ENCODE results near the gene VIL1.

The VIL1 gene

DNA sequence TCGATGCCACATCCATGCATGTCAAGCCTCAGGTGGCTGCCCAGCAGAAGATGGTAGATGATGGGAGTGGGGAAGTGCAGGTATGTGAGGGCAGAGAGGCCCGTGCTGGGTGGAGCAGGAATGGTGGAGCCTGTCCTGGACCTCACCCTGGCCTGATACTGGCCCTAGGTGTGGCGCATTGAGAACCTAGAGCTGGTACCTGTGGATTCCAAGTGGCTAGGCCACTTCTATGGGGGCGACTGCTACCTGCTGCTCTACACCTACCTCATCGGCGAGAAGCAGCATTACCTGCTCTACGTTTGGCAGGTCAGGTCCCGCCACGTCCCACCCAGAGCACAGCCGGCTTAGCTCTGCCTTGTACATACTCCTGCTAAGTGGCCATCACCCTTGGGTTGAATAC is 13.0 kb downstream of the VIL1 start:
- no peak overlapping the region for H3K4me3 ChIP-seq (replicated peaks; ENCODE audit: insufficient read depth, low read length)
- no peak for DNase-seq (ENCODE audit: low read depth in 1 of 2, low spot score in 1 of 2)
- no peak for TF ChIP-seq SPI1 (IDR thresholded peaks at IDR 0.05; ENCODE audit: borderline replicate concordance, low read depth)
- TF ChIP-seq, protein P1, sequence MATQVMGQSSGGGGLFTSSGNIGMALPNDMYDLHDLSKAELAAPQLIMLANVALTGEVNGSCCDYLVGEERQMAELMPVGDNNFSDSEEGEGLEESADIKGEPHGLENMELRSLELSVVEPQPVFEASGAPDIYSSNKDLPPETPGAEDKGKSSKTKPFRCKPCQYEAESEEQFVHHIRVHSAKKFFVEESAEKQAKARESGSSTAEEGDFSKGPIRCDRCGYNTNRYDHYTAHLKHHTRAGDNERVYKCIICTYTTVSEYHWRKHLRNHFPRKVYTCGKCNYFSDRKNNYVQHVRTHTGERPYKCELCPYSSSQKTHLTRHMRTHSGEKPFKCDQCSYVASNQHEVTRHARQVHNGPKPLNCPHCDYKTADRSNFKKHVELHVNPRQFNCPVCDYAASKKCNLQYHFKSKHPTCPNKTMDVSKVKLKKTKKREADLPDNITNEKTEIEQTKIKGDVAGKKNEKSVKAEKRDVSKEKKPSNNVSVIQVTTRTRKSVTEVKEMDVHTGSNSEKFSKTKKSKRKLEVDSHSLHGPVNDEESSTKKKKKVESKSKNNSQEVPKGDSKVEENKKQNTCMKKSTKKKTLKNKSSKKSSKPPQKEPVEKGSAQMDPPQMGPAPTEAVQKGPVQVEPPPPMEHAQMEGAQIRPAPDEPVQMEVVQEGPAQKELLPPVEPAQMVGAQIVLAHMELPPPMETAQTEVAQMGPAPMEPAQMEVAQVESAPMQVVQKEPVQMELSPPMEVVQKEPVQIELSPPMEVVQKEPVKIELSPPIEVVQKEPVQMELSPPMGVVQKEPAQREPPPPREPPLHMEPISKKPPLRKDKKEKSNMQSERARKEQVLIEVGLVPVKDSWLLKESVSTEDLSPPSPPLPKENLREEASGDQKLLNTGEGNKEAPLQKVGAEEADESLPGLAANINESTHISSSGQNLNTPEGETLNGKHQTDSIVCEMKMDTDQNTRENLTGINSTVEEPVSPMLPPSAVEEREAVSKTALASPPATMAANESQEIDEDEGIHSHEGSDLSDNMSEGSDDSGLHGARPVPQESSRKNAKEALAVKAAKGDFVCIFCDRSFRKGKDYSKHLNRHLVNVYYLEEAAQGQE (IDR thresholded peaks at IDR 0.05; ENCODE audit: insufficient replicate concordance, low read depth), result no peak
- TF ChIP-seq GABPA (IDR thresholded peaks at IDR 0.05; ENCODE audit: low read depth), result no peak
- TF ChIP-seq POLR2AphosphoS5 (IDR thresholded peaks at IDR 0.05; ENCODE audit: low read depth), result no peak
- TF ChIP-seq CTCF (IDR thresholded peaks at IDR 0.05; ENCODE audit: insufficient read depth, low read length), result no peak
- no peak overlapping the region for H3K27ac ChIP-seq (replicated peaks)
- H3K27me3 ChIP-seq (ENCODE audit: insufficient read depth, poor library complexity, severe bottlenecking), result no peaks in the 10 kb centered on the region

DNA sequence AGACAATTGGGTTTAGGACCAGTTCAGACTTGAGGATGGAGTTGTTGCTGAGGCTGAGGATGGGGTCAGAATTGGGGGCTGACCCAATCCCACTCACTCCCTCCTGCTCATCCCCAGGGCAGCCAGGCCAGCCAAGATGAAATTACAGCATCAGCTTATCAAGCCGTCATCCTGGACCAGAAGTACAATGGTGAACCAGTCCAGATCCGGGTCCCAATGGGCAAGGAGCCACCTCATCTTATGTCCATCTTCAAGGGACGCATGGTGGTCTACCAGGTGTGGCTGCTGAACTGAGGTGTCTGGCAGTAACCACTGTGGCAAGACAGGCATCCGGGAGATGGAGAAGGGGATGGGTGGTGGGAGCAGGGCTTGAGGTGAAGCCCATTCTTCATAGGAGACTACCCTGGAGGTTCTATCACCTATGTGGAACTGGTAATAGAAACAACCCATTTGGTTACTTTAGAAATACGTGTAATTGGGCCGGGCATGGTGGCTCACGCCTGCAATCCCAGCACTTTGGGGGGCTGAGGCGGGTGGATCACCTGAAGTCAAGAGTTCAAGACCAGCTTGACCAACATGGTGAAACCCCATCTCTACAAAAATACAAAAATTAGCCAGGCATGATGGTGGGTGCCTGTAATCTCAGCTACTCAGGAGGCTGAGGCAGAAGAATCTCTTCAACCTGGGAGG is 13.9 kb downstream of the VIL1 start:
- Histone ChIP-seq H3K27me3 (ENCODE audit: insufficient read depth, poor library complexity, severe bottlenecking) (no peaks in the 10 kb centered on the region), H3K4me3 (replicated peaks; ENCODE audit: insufficient read depth, low read length) (no peak overlapping the region), H3K27ac (replicated peaks) (no peak overlapping the region)
- no peak for DNase-seq (ENCODE audit: low read depth in 1 of 2, low spot score in 1 of 2)
- TF ChIP-seq, protein P1 (IDR thresholded peaks at IDR 0.05; ENCODE audit: insufficient replicate concordance, low read depth), result no peak
- TF ChIP-seq SPI1 (IDR thresholded peaks at IDR 0.05; ENCODE audit: borderline replicate concordance, low read depth) (no peak), GABPA (IDR thresholded peaks at IDR 0.05; ENCODE audit: low read depth) (no peak), POLR2AphosphoS5 (IDR thresholded peaks at IDR 0.05; ENCODE audit: low read depth) (no peak), CTCF (IDR thresholded peaks at IDR 0.05; ENCODE audit: insufficient read depth, low read length) (no peak)

- H3K27ac ChIP-seq (replicated peaks), result no peak overlapping the region
- DNase-seq (ENCODE audit: low read depth in 1 of 2, low spot score in 1 of 2), result no peak
- TF ChIP-seq GABPA (IDR thresholded peaks at IDR 0.05; ENCODE audit: low read depth) (no peak), CTCF (IDR thresholded peaks at IDR 0.05; ENCODE audit: insufficient read depth, low read length) (no peak), SPI1 (IDR thresholded peaks at IDR 0.05; ENCODE audit: borderline replicate concordance, low read depth) (no peak), POLR2AphosphoS5 (IDR thresholded peaks at IDR 0.05; ENCODE audit: low read depth) (no peak)
- TF ChIP-seq, protein P1 (IDR thresholded peaks at IDR 0.05; ENCODE audit: insufficient replicate concordance, low read depth), result no peak
- H3K4me3 ChIP-seq (replicated peaks; ENCODE audit: insufficient read depth, low read length), result no peak overlapping the region
- H3K27me3 ChIP-seq (ENCODE audit: insufficient read depth, poor library complexity, severe bottlenecking), result no peaks in the 10 kb centered on the region
These were observed 15.5 kb downstream of the VIL1 start for GRCh38 chr2:218434456-218434855.

Measured in HL-60 (cell line).